GM15510 (cell line): Measurements from ENCODE around the gene TNRC18.

Source experiments
- POLR2A ChIP-seq: IDR thresholded peaks from 3 replicates; pipeline ENCODE4 v1.6.1; 2011; ENCODE audit warnings: borderline replicate concordance; ENCODE audit not compliant: insufficient read length; ENCODE audit errors: extremely low read depth

Gene TNRC18

GRCh38 chr7:5266191-5267028, 157.2 kb downstream of the TNRC18 start:
- no peak for TF ChIP-seq POLR2A

GRCh38 chr7:5265320-5266190, 158.1 kb downstream of the TNRC18 start:
- TF ChIP-seq POLR2A, result no peak
